GM12891 (cell line): ENCODE data around the gene TXNDC2.

ENCODE experiments used
- PAX5 ChIP-seq: IDR thresholded peaks from 2 replicates; pipeline ENCODE4 v1.6.1; 2011; ENCODE audit warnings: low read length, moderate library complexity, mild to moderate bottlenecking; ENCODE audit not compliant: insufficient read depth, severe bottlenecking
- POLR2A ChIP-seq: IDR thresholded peaks from 2 replicates; pipeline ENCODE4 v1.6.1; 2011; ENCODE audit warnings: low read depth, low read length, control low read depth
- POLR2AphosphoS5 ChIP-seq: IDR thresholded peaks from 2 replicates; pipeline ENCODE4 v1.6.1; 2011; ENCODE audit warnings: low read depth, low read length, control low read depth
- POU2F2 ChIP-seq: IDR thresholded peaks from 2 replicates; pipeline ENCODE4 v1.6.1; 2011; ENCODE audit warnings: low read depth, mild to moderate bottlenecking, control low read depth, low read length, moderate library complexity
- SPI1 ChIP-seq: IDR thresholded peaks from 2 replicates; pipeline ENCODE4 v1.6.1; 2011; ENCODE audit warnings: low read depth, low read length, control low read depth
- TAF1 ChIP-seq: IDR thresholded peaks from 2 replicates; pipeline ENCODE4 v1.6.1; 2011; ENCODE audit warnings: low read depth, low read length, control low read depth

DNA sequence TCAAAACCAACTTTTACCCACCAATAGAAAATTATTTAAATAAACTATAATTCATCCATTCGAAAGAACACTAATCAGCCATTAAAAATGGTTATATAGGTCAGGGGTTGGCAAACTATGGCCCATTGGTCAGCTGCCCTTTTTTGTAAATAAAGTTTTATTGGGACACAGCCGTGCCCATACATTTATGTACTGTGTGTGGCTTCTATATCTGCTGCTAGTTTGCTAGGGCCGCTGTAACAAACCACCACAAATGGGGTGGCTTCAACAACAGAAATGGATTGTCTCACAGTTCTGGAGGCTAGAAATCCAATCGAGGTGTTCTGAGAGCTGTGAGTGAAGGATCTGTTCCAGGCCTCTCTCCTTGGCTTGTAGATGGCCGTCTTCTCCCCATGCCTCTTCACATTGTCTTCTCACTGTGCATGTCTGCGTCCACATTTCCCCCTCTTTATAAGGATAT, 7.0 kb upstream of the TXNDC2 start:
- no peak for TF ChIP-seq POLR2A
- TF ChIP-seq POLR2AphosphoS5: no peak
- TF ChIP-seq TAF1: no peak
- no peak for TF ChIP-seq SPI1
- TF ChIP-seq POU2F2: no peak
- TF ChIP-seq PAX5: no peak
